ENCODE measurements around the gene PRDM16. TPM values are rescaled to one million over a fixed set of nuclear protein-coding genes. Genes with fewer than 3 reads are reported as not detected.

The PRDM16 gene
- polyA plus RNA-seq, 3 donors: not detected

DNA sequence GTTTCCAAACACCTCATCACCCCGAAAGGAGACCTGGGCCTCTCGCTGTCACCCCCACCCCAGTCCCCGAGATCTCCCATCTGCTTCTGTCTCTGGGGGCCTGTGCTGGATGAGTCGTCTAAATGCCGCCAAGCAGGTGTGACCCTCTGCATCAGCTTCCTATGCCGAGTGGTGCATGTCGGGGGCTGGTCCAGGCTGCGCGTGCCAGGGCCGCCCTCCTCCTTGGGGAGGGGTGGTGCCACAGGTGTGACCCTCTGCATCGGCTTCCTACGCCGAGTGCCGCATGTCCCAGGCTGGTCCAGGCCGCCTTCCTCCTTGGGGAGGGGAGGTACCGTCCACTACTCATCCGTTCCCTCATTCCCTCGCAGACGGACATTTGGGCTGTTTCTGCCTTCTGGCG lies 115.7 kb downstream of the PRDM16 start:
- DNase-seq: no peak
- Mint-ChIP-seq H3K9me3 (peaks cover 0 to 4% (median 2%) of the 10 kb centered on the region in 7 donors), H3K27ac (no peak overlapping the region), H3K4me3 (peak overlapping the region in 1 of 2 donors; percentile 67), H3K4me1 (peaks cover 15% of the 10 kb centered on the region), H3K27me3 (ENCODE audit: low read depth in 3 of 3) (peaks cover 16 to 35% (median 30%) of the 10 kb centered on the region in 3 donors), H3K36me3 (no peaks in the 10 kb centered on the region)
- Histone ChIP-seq H3K9me3 (replicated peaks in 1 of 2; ENCODE audit: control insufficient read depth in 1 of 2, insufficient read depth in 1 of 2, low read length in 2 of 2) (peaks cover 14 to 19% of the 10 kb centered on the region in 2 donors), H3K27ac (ENCODE audit: low read depth in 1 of 2, low read length in 2 of 2) (no peak overlapping the region), H4K20me1 (ENCODE audit: insufficient read depth, low read length) (no peaks in the 10 kb centered on the region), H3K79me2 (ENCODE audit: insufficient read depth, low read length) (no peaks in the 10 kb centered on the region), H3K4me1 (ENCODE audit: control insufficient read depth in 1 of 2, insufficient read depth in 2 of 2, low read length in 2 of 2) (peaks cover 5 to 8% of the 10 kb centered on the region in 2 donors), H3K9ac (ENCODE audit: insufficient read depth, low read length, poor library complexity, severe bottlenecking) (no peak overlapping the region), H3K36me3 (replicated peaks in 1 of 2; ENCODE audit: control insufficient read depth in 1 of 2, insufficient read depth in 2 of 2, low read length in 2 of 2) (no peaks in the 10 kb centered on the region), H3K27me3 (ENCODE audit: control insufficient read depth in 2 of 2, insufficient read depth in 2 of 2, low read length in 2 of 2) (peaks cover 12 to 28% of the 10 kb centered on the region in 2 donors), H3K4me2 (replicated peaks; ENCODE audit: extremely low read depth, low read length, poor library complexity, severe bottlenecking) (no peak overlapping the region), H3K4me3 (replicated peaks in 1 of 3; ENCODE audit: low read depth in 2 of 3, low read length in 3 of 3) (no peak overlapping the region), H2AFZ (ENCODE audit: insufficient read depth, low read depth, low read length, poor library complexity, severe bottlenecking) (no peak overlapping the region)
- intact Hi-C loops (cut with micrococcal nuclease): no loop called here
- no peak for TF ChIP-seq CTCF (IDR thresholded peaks at IDR 0.05)
- WGBS (ENCODE audit: insufficient coverage): 87% methylated on average over 16 of the region's 20 CpGs

DNA sequence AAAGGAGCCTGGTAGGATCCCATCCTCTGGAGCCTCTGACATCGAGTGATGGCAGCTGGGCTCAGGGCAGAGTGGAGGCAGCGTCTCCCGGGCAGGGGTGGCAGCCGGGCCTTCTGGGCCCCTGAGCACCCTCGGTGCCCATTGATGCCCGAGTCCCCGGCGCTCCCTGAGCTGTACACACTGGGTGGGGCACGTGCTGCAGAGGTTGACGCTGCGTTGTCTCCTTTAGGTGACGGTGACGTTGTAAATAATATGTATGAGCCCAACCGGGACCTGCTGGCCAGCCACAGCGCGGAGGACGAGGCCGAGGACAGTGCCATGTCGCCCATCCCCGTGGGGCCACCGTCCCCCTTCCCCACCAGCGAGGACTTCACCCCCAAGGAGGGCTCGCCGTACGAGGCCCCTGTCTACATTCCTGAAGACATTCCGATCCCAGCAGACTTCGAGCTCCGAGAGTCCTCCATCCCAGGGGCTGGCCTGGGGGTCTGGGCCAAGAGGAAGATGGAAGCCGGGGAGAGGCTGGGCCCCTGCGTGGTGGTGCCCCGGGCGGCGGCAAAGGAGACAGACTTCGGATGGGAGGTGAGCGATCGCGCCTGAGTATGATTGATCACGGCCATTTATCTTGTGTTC lies 117.0 kb downstream of the PRDM16 start:
- H3K27ac Mint-ChIP-seq: peak overlapping the region in 1 of 7 donors; percentile 23
- Histone ChIP-seq H3K4me3 (replicated peaks in 1 of 3; ENCODE audit: low read depth in 2 of 3, low read length in 3 of 3) (no peak overlapping the region), H3K27me3 (ENCODE audit: control insufficient read depth in 2 of 2, insufficient read depth in 2 of 2, low read length in 2 of 2) (peaks cover 12 to 28% of the 10 kb centered on the region in 2 donors), H2AFZ (ENCODE audit: insufficient read depth, low read depth, low read length, poor library complexity, severe bottlenecking) (no peak overlapping the region), H4K20me1 (ENCODE audit: insufficient read depth, low read length) (no peaks in the 10 kb centered on the region), H3K4me2 (replicated peaks; ENCODE audit: extremely low read depth, low read length, poor library complexity, severe bottlenecking) (no peak overlapping the region), H3K36me3 (replicated peaks in 1 of 2; ENCODE audit: control insufficient read depth in 1 of 2, insufficient read depth in 2 of 2, low read length in 2 of 2) (no peaks in the 10 kb centered on the region), H3K79me2 (ENCODE audit: insufficient read depth, low read length) (no peaks in the 10 kb centered on the region), H3K9ac (ENCODE audit: insufficient read depth, low read length, poor library complexity, severe bottlenecking) (no peak overlapping the region), H3K9me3 (replicated peaks in 1 of 2; ENCODE audit: control insufficient read depth in 1 of 2, insufficient read depth in 1 of 2, low read length in 2 of 2) (peaks cover 11 to 12% of the 10 kb centered on the region in 2 donors), H3K4me1 (ENCODE audit: control insufficient read depth in 1 of 2, insufficient read depth in 2 of 2, low read length in 2 of 2) (peaks cover 5 to 8% of the 10 kb centered on the region in 2 donors), H3K27ac (ENCODE audit: low read depth in 1 of 2, low read length in 2 of 2) (no peak overlapping the region)
- H3K4me1 Mint-ChIP-seq: peaks cover 15% of the 10 kb centered on the region
- TF ChIP-seq CTCF (IDR thresholded peaks at IDR 0.05): no peak
- WGBS (ENCODE audit: insufficient coverage): 96% methylated on average over 36 of the region's 38 CpGs
- DNase-seq: no peak
- no peak overlapping the region for H3K4me3 Mint-ChIP-seq
- H3K36me3 Mint-ChIP-seq: no peaks in the 10 kb centered on the region
- H3K27me3 Mint-ChIP-seq (ENCODE audit: low read depth in 3 of 3): peaks cover 16 to 35% (median 30%) of the 10 kb centered on the region in 3 donors
- H3K9me3 Mint-ChIP-seq: peaks cover 0 to 4% (median 2%) of the 10 kb centered on the region in 7 donors
- intact Hi-C loops (cut with micrococcal nuclease): no loop called here

Measured in CD14-positive monocyte (primary cell).